CD4-positive, alpha-beta T cell (primary cell): ENCODE results near the gene PARM1. TPM values are rescaled to one million over a fixed set of nuclear protein-coding genes. Genes with fewer than 3 reads are reported as not detected.

Source experiments
- ATAC-seq: fragments of 200-7000 bp; cut with Tn5 transposase; one replicate; pipeline ENCODE4 v1.10.0; 2022; ENCODE audit warnings: mild to moderate bottlenecking; ENCODE audit not compliant: poor library complexity
- CTCF ChIA-PET: fragments of 350-600 bp; sonication (Branson Sonifier 250); formaldehyde crosslinking; loops from one replicate; lab custom pipeline; 2021; ENCODE audit warnings: antibody characterized with exemption, inconsistent platforms; lab: Charles Lee
- POLR2A ChIA-PET: fragments of 350-600 bp; sonication (Branson Sonifier 250); formaldehyde crosslinking; loops from one replicate; lab custom pipeline; 2021; ENCODE audit warnings: antibody characterized with exemption, inconsistent platforms; lab: Charles Lee
- DNase-seq, 14 experiments: peaks; one replicate each; pipeline ENCODE4 v3.0.0-alpha.2; 2013 to 2020; ENCODE audit warnings: mixed read lengths in 2 of 14
- H3K27ac ChIP-seq, 2 donors: one replicate each; pipeline versions ENCODE4 v1.5.1 to v1.7.0; 2013; ENCODE audit warnings: low read length in 2 of 2, low read depth in 1 of 2, mild to moderate bottlenecking in 1 of 2
- H3K27me3 ChIP-seq, 2 experiments: 1 replicate in 1 of 2; 2 replicates in 1 of 2; pipeline versions ENCODE4 v1.6.1 to v1.7.0; 2013; ENCODE audit warnings: low read length in 2 of 2, control low read depth in 1 of 2, mild to moderate bottlenecking in 1 of 2, moderate library complexity in 1 of 2; ENCODE audit not compliant: insufficient read depth in 2 of 2, control insufficient read depth in 1 of 2
- H3K36me3 ChIP-seq: one replicate; pipeline ENCODE4 v1.6.1; 2013; ENCODE audit warnings: low read length, control low read depth; ENCODE audit not compliant: insufficient read depth
- H3K4me1 ChIP-seq: one replicate; pipeline ENCODE4 v1.6.1; 2013; ENCODE audit warnings: low read length, control low read depth; ENCODE audit not compliant: insufficient read depth
- H3K4me3 ChIP-seq: one replicate; pipeline ENCODE4 v1.5.1; 2013; ENCODE audit warnings: mild to moderate bottlenecking, low read length, moderate library complexity
- H3K9me3 ChIP-seq, 2 experiments: 1 replicate in 1 of 2; 2 replicates in 1 of 2; pipeline versions ENCODE4 v1.6.1 to v1.7.0; 2013; ENCODE audit warnings: low read length in 2 of 2, mild to moderate bottlenecking in 2 of 2, control low read depth in 1 of 2, moderate library complexity in 1 of 2; ENCODE audit not compliant: control insufficient read depth in 1 of 2, insufficient read depth in 1 of 2
- H3K27ac Mint-ChIP-seq: one replicate; pipeline ENCODE4 v1.8.0; 2020; ENCODE audit warnings: mixed read lengths
- H3K27me3 Mint-ChIP-seq: one replicate; pipeline ENCODE4 v1.8.0; 2021; ENCODE audit warnings: mixed read lengths
- H3K36me3 Mint-ChIP-seq: one replicate; pipeline ENCODE4 v1.8.0; 2021; ENCODE audit warnings: low read depth, mixed read lengths
- H3K4me1 Mint-ChIP-seq: one replicate; pipeline ENCODE4 v1.8.0; 2021; ENCODE audit warnings: low read depth, mixed read lengths
- H3K4me3 Mint-ChIP-seq: one replicate; pipeline ENCODE4 v1.8.0; 2020; ENCODE audit warnings: mild to moderate bottlenecking, mixed read lengths
- H3K9me3 Mint-ChIP-seq: one replicate; pipeline ENCODE4 v1.8.0; 2020; ENCODE audit warnings: mixed read lengths
- CTCF ChIP-seq: fragments of 200-600 bp; IDR thresholded peaks from one replicate; pipeline ENCODE4 v1.8.0; 2022; ENCODE audit warnings: antibody characterized with exemption, mild to moderate bottlenecking
- intact Hi-C, 2 experiments: fragments of 100-400 bp; cut with DNase I in 1 of 2; cut with micrococcal nuclease in 1 of 2; formaldehyde crosslinking; loops; one replicate each; pipeline versions ENCODE4 v1.15.1 to v1.9.0; 2023 to 2025; cut with DNase I, micrococcal nuclease
- total RNA-seq, 174 experiments: library from RNA in 2 of 174; stranded (reverse) in 2 of 174; gene quantifications; one replicate each; pipeline ENCODE4 v1.2.3 and lab custom pipeline; 2021 to 2026

The PARM1 gene
- total RNA-seq, 2 experiments from 2014 or later: 0.05 to 0.06 TPM

- DNase-seq: no peak
- Histone ChIP-seq H3K9me3 (peaks cover 0 to 18% of the 10 kb centered on the region in 2 experiments), H3K4me1 (peaks cover 4% of the 10 kb centered on the region), H3K4me3 (no peak overlapping the region), H3K27ac (no peak overlapping the region), H3K27me3 (peaks cover 43 to 59% of the 10 kb centered on the region in 2 experiments), H3K36me3 (no peaks in the 10 kb centered on the region)
- Mint-ChIP-seq H3K27ac (no peak overlapping the region), H3K4me3 (no peak overlapping the region), H3K27me3 (peaks cover 87% of the 10 kb centered on the region), H3K36me3 (no peaks in the 10 kb centered on the region), H3K4me1 (peaks cover 9% of the 10 kb centered on the region), H3K9me3 (no peaks in the 10 kb centered on the region)
- no peak for ATAC-seq
- ChIA-PET POLR2A (interaction anchor here (0.7 kb wide), 1 partner anchor 1599 kb away, joined by 3 read pairs; no protein-coding TSS in a partner anchor), CTCF (no interaction called here)
- intact Hi-C loops: no loop called here
- no peak for TF ChIP-seq CTCF
Observed at GRCh38 chr4:74933562-74934015, 673 bp downstream of the PARM1 start.

GRCh38 chr4:74934016-74934831 is 1.3 kb downstream of the PARM1 start:
- no peak for ATAC-seq
- Mint-ChIP-seq H3K27ac (no peak overlapping the region), H3K36me3 (no peaks in the 10 kb centered on the region), H3K27me3 (peaks cover 84% of the 10 kb centered on the region), H3K4me1 (peaks cover 9% of the 10 kb centered on the region), H3K9me3 (no peaks in the 10 kb centered on the region), H3K4me3 (no peak overlapping the region)
- H3K4me1 ChIP-seq: peaks cover 4% of the 10 kb centered on the region
- DNase-seq: no peak
- ChIA-PET POLR2A (interaction anchor here (0.7 kb wide), 1 partner anchor 1600 kb away, joined by 3 read pairs; no protein-coding TSS in a partner anchor), CTCF (no interaction called here)
- peaks cover 43 to 57% of the 10 kb centered on the region in 2 experiments for H3K27me3 ChIP-seq
- H3K4me3 ChIP-seq: no peak overlapping the region
- peaks cover 0 to 18% of the 10 kb centered on the region in 2 experiments for H3K9me3 ChIP-seq
- H3K36me3 ChIP-seq: no peaks in the 10 kb centered on the region
- no peak for TF ChIP-seq CTCF
- intact Hi-C loops: no loop called here
- H3K27ac ChIP-seq: no peak overlapping the region

- H3K4me1 Mint-ChIP-seq: peaks cover 9% of the 10 kb centered on the region
- H3K4me3 Mint-ChIP-seq: no peak overlapping the region
- no peak overlapping the region for H3K27ac ChIP-seq
- no peaks in the 10 kb centered on the region for H3K36me3 ChIP-seq
- H3K4me1 ChIP-seq: peaks cover 4% of the 10 kb centered on the region
- DNase-seq (no peak), ATAC-seq (no peak)
- ChIA-PET CTCF (no interaction called here), POLR2A (no interaction called here)
- peaks cover 82% of the 10 kb centered on the region for H3K27me3 Mint-ChIP-seq
- H3K9me3 Mint-ChIP-seq: no peaks in the 10 kb centered on the region
- no peak overlapping the region for H3K4me3 ChIP-seq
- no peak for TF ChIP-seq CTCF
- H3K9me3 ChIP-seq: peaks cover 0 to 18% of the 10 kb centered on the region in 2 experiments
- H3K27me3 ChIP-seq: peaks cover 43 to 53% of the 10 kb centered on the region in 2 experiments
- intact Hi-C loops: no loop called here
- H3K27ac Mint-ChIP-seq: no peak overlapping the region
- H3K36me3 Mint-ChIP-seq: no peaks in the 10 kb centered on the region
Observed at GRCh38 chr4:74934888-74935287, 2.0 kb downstream of the PARM1 start.
